ENCODE results near the gene COPRS.
"Not testable (repeated sequence)": the region's sequence is repeated elsewhere in the genome, so short reads cannot be mapped to it uniquely, and the experiment has no call there.

COPRS gene

GRCh38 chr17:31823014-31823413, 36.0 kb downstream of the COPRS start:
- Histone ChIP-seq H3K27ac (ENCODE audit: low read length) (no peak overlapping the region), H3K4me3 (ENCODE audit: low read length) (no peak overlapping the region), H3K9ac (ENCODE audit: low read length) (no peak overlapping the region), H3K36me3 (ENCODE audit: control insufficient read depth, low read depth, low read length) (no peaks in the 10 kb centered on the region), H3K4me1 (ENCODE audit: control insufficient read depth, low read depth, low read length) (no peaks in the 10 kb centered on the region), H3K9me3 (ENCODE audit: control insufficient read depth, low read depth, low read length) (no peaks in the 10 kb centered on the region), H3K27me3 (ENCODE audit: control insufficient read depth, insufficient read depth, low read length) (no peaks in the 10 kb centered on the region)

GRCh38 chr17:31820691-31821435, 38.2 kb downstream of the COPRS start:
- H3K4me3 ChIP-seq (ENCODE audit: low read length), result no peak overlapping the region
- H3K9me3 ChIP-seq (ENCODE audit: control insufficient read depth, low read depth, low read length), result no peaks in the 10 kb centered on the region
- no peak overlapping the region for H3K27ac ChIP-seq (ENCODE audit: low read length)
- H3K4me1 ChIP-seq (ENCODE audit: control insufficient read depth, low read depth, low read length), result no peaks in the 10 kb centered on the region
- H3K9ac ChIP-seq (ENCODE audit: low read length), result no peak overlapping the region
- H3K27me3 ChIP-seq (ENCODE audit: control insufficient read depth, insufficient read depth, low read length), result no peaks in the 10 kb centered on the region
- no peaks in the 10 kb centered on the region for H3K36me3 ChIP-seq (ENCODE audit: control insufficient read depth, low read depth, low read length)

- Histone ChIP-seq H3K27ac (ENCODE audit: low read length) (no peak overlapping the region), H3K4me3 (ENCODE audit: low read length) (no peak overlapping the region), H3K9ac (ENCODE audit: low read length) (no peak overlapping the region), H3K36me3 (ENCODE audit: control insufficient read depth, low read depth, low read length) (no peaks in the 10 kb centered on the region), H3K9me3 (ENCODE audit: control insufficient read depth, low read depth, low read length) (no peaks in the 10 kb centered on the region), H3K27me3 (ENCODE audit: control insufficient read depth, insufficient read depth, low read length) (no peaks in the 10 kb centered on the region), H3K4me1 (ENCODE audit: control insufficient read depth, low read depth, low read length) (no peaks in the 10 kb centered on the region)
Measured at GRCh38 chr17:31819578-31819977, 39.5 kb downstream of the COPRS start.

- not testable (repeated sequence) for H3K27ac ChIP-seq (ENCODE audit: low read length); H3K4me3 ChIP-seq (ENCODE audit: low read length); H3K9ac ChIP-seq (ENCODE audit: low read length); H3K36me3 ChIP-seq (ENCODE audit: control insufficient read depth, low read depth, low read length); H3K9me3 ChIP-seq (ENCODE audit: control insufficient read depth, low read depth, low read length); H3K27me3 ChIP-seq (ENCODE audit: control insufficient read depth, insufficient read depth, low read length); H3K4me1 ChIP-seq (ENCODE audit: control insufficient read depth, low read depth, low read length)
Measured at GRCh38 chr17:31818863-31819262, 40.2 kb downstream of the COPRS start.

GRCh38 chr17:31815212-31815730, 43.8 kb downstream of the COPRS start:
- Histone ChIP-seq H3K36me3 (ENCODE audit: control insufficient read depth, low read depth, low read length) (no peaks in the 10 kb centered on the region), H3K4me1 (ENCODE audit: control insufficient read depth, low read depth, low read length) (no peaks in the 10 kb centered on the region), H3K27me3 (ENCODE audit: control insufficient read depth, insufficient read depth, low read length) (no peaks in the 10 kb centered on the region), H3K27ac (ENCODE audit: low read length) (no peak overlapping the region), H3K9me3 (ENCODE audit: control insufficient read depth, low read depth, low read length) (no peaks in the 10 kb centered on the region), H3K9ac (ENCODE audit: low read length) (no peak overlapping the region), H3K4me3 (ENCODE audit: low read length) (no peak overlapping the region)

GRCh38 chr17:31811101-31811500, 47.9 kb downstream of the COPRS start:
- Histone ChIP-seq H3K9me3 (ENCODE audit: control insufficient read depth, low read depth, low read length) (no peaks in the 10 kb centered on the region), H3K4me1 (ENCODE audit: control insufficient read depth, low read depth, low read length) (no peaks in the 10 kb centered on the region), H3K4me3 (ENCODE audit: low read length) (no peak overlapping the region), H3K36me3 (ENCODE audit: control insufficient read depth, low read depth, low read length) (no peaks in the 10 kb centered on the region), H3K9ac (ENCODE audit: low read length) (no peak overlapping the region), H3K27ac (ENCODE audit: low read length) (no peak overlapping the region), H3K27me3 (ENCODE audit: control insufficient read depth, insufficient read depth, low read length) (no peaks in the 10 kb centered on the region)

GRCh38 chr17:31809876-31810275, 49.2 kb downstream of the COPRS start:
- not testable (repeated sequence) for H3K9ac ChIP-seq (ENCODE audit: low read length); H3K36me3 ChIP-seq (ENCODE audit: control insufficient read depth, low read depth, low read length); H3K4me3 ChIP-seq (ENCODE audit: low read length); H3K27ac ChIP-seq (ENCODE audit: low read length); H3K4me1 ChIP-seq (ENCODE audit: control insufficient read depth, low read depth, low read length); H3K27me3 ChIP-seq (ENCODE audit: control insufficient read depth, insufficient read depth, low read length); H3K9me3 ChIP-seq (ENCODE audit: control insufficient read depth, low read depth, low read length)

- Histone ChIP-seq H3K4me3 (ENCODE audit: low read length) (no peak overlapping the region), H3K9me3 (ENCODE audit: control insufficient read depth, low read depth, low read length) (no peaks in the 10 kb centered on the region), H3K27me3 (ENCODE audit: control insufficient read depth, insufficient read depth, low read length) (no peaks in the 10 kb centered on the region), H3K4me1 (ENCODE audit: control insufficient read depth, low read depth, low read length) (no peaks in the 10 kb centered on the region), H3K27ac (ENCODE audit: low read length) (no peak overlapping the region), H3K9ac (ENCODE audit: low read length) (no peak overlapping the region), H3K36me3 (ENCODE audit: control insufficient read depth, low read depth, low read length) (no peaks in the 10 kb centered on the region)
Measured at GRCh38 chr17:31808521-31809050, 50.5 kb downstream of the COPRS start.

GRCh38 chr17:31807846-31808245, 51.2 kb downstream of the COPRS start:
- Histone ChIP-seq H3K36me3 (ENCODE audit: control insufficient read depth, low read depth, low read length) (no peaks in the 10 kb centered on the region), H3K9me3 (ENCODE audit: control insufficient read depth, low read depth, low read length) (no peaks in the 10 kb centered on the region), H3K9ac (ENCODE audit: low read length) (no peak overlapping the region), H3K4me3 (ENCODE audit: low read length) (no peak overlapping the region), H3K4me1 (ENCODE audit: control insufficient read depth, low read depth, low read length) (no peaks in the 10 kb centered on the region), H3K27me3 (ENCODE audit: control insufficient read depth, insufficient read depth, low read length) (no peaks in the 10 kb centered on the region), H3K27ac (ENCODE audit: low read length) (no peak overlapping the region)

GRCh38 chr17:31806921-31807320, 52.1 kb downstream of the COPRS start:
- H3K27me3 ChIP-seq (ENCODE audit: control insufficient read depth, insufficient read depth, low read length), result no peaks in the 10 kb centered on the region
- H3K4me3 ChIP-seq (ENCODE audit: low read length), result no peak overlapping the region
- H3K27ac ChIP-seq (ENCODE audit: low read length), result no peak overlapping the region
- no peaks in the 10 kb centered on the region for H3K9me3 ChIP-seq (ENCODE audit: control insufficient read depth, low read depth, low read length)
- H3K36me3 ChIP-seq (ENCODE audit: control insufficient read depth, low read depth, low read length), result no peaks in the 10 kb centered on the region
- no peak overlapping the region for H3K9ac ChIP-seq (ENCODE audit: low read length)
- no peaks in the 10 kb centered on the region for H3K4me1 ChIP-seq (ENCODE audit: control insufficient read depth, low read depth, low read length)

GRCh38 chr17:31803494-31804213, 55.4 kb downstream of the COPRS start:
- Histone ChIP-seq H3K27me3 (ENCODE audit: control insufficient read depth, insufficient read depth, low read length) (no peaks in the 10 kb centered on the region), H3K4me3 (ENCODE audit: low read length) (no peak overlapping the region), H3K36me3 (ENCODE audit: control insufficient read depth, low read depth, low read length) (no peaks in the 10 kb centered on the region), H3K9me3 (ENCODE audit: control insufficient read depth, low read depth, low read length) (no peaks in the 10 kb centered on the region), H3K9ac (ENCODE audit: low read length) (no peak overlapping the region), H3K4me1 (ENCODE audit: control insufficient read depth, low read depth, low read length) (no peaks in the 10 kb centered on the region), H3K27ac (ENCODE audit: low read length) (no peak overlapping the region)
